Stimulated activated CD4-positive, alpha-beta T cell treated with anti-CD3 and anti-CD28 coated beads, TNF-alpha, amount 100 ng/mL, for 4 hours (primary cell): ENCODE measurements around the gene SLC12A5.
"Not testable (repeated sequence)": the region's sequence is repeated elsewhere in the genome, so short reads cannot be mapped to it uniquely, and the experiment has no call there.

Source experiments
- DNase-seq, 3 experiments: peaks; one replicate each; pipeline ENCODE4 v3.0.0-alpha.2; 2020; ENCODE audit warnings: low read depth in 3 of 3

The SLC12A5 gene

DNA sequence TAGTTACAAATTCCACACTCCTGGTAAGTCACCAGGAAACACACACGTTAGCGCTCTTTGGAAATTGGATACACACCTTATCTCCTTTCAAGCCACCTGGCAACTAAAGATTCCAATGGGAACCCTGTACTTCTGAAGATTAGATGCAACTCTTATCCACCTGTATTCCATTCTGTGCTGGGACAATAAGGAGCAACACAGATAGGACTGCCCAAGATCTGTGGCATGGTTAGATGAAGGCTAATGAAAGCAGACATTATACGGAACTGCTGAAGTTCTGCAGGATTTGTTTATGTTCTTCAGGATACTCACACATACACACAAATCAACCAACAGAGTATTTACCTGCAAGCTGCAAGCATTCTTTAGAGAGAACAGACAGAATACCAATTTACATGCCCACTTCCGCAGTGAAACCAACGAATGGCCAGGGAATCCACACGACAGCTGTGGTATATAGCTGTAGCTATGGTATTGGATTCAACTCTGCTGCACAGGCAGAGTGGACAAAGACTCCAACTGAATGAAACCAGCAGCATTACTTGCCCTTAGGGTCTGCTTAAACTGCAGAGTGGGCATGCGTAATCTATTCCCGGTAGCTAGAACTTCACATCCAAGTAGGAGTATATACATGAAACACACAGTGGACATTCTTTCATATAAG, 48.8 kb downstream of the SLC12A5 start:
- no peak for DNase-seq

DNA sequence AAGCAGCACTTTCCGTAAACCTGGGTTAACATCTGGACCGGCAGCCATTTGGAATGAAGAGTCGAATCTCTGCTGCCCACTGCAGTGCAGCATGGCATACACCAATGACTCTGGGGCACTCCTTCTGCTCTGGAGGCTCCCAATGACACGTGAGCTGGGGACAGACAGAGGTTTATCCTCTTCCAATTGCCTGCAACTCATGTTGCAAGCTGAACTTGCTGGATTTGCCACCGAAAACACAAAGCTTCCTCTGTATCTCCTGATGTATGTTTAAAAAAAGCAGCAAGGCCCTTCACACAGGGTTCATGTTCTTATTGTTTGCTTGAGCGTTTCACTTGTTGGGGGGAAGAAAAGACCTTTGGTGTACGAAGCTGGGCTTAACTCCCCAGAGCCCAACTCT, 49.9 kb downstream of the SLC12A5 start:
- no peak for DNase-seq

DNA sequence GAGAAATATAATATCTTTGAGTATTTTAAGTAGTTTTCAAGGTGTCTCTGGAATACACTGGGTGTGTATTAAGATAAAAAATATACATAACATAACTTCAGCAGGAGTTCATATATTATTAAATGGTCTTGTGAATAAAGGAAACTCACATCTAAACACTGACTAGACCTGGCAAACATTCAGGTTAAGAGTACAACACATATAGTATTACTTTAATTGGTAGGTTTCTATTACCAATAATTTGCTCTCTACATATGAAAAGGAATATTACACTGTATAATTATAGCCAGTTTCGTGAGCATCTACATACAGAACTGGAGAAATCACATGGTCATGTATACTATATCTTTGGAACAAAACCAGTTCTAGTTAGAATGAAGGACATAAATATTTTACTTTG, 52.1 kb downstream of the SLC12A5 start:
- no peak for DNase-seq

DNA sequence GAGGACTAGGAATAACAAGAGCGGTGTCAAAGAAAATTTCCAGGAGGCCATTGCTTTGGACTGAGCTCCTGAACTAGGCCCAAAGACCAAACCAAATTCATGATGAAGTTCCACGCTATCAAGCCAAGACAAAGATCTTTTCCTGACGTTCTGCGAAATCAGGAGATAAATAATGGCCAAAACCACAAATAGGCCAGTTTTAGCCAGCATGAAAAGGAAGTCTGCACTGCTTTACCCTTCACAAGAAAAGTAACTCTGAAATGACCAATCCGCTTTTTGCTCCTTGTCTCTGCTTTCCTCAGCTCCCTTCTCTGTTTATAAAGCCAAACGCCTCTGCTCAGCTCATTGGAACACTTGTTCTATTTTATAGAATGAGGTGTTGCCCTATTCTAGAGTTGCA, 54.1 kb downstream of the SLC12A5 start:
- no peak for DNase-seq

DNA sequence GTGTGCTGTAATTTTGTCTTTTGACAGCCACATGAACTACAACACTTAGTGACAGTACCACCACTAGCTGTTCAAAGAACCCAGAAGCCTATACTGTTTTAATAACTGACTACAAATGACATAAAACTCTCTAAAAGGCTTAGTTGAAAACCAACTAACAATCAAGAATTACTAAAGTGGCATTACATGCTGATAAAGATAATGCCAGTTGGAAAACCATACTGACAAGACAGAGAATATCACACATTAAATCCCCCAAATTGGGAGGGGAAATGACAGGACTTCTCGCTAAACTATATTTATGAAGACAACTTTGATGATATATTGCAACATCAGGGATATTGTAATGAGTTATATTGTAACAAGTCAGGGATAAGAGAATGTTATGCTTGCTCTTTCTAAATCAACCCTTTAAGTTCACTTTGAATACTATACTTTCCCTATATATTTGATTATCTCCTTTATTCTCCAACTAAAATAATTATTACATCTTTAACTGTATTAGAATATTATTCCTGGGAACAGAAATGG, 54.6 kb downstream of the SLC12A5 start:
- no peak for DNase-seq

DNA sequence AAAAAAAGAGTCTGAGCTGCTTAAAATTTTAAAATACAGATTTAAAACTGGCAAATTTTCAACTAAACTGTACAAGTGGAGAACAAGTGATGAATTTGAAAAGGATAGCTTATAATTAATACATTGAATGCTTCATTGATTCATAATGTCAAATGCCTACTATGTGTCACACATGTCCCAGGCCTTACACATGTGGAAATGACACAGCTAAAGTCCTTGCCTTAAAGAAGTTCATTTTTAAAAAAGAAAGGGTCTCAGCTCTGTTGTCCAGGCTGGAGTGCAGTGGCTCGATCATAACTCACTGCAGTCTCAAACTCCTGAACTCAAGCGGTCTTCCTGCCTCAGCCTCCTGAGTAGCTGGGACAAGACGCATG, 55.8 kb downstream of the SLC12A5 start:
- DNase-seq: no peak

DNA sequence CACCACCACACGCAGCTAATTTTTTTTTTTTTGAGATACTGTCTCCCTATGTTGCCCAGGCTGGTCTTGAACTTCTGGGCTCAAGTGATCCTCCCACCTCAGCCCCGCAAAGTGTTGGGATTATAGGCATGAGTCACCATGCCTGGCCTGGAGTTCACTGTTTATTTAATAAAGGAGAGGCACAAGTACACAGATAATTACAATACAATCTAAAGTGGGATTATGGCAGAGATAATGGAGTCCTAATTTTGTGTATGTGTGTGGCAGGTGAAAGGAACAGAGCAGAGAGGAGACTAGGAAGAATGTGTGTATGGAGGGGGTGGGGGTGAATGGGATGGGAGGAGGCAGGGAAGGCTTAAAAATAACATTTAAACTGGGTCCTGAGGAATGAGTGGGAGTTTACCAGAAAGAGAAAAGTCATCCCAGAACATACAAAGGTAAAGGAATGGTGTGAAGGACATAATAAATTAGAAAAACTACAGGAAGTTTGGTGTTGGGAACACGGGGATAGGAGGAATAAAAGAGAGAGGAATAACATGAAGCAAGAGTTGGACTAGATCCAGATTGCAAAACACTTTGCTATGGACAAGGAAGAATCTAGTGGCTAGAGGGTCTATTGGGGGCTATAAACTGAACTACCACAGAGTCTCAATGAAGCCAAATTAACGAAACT, 56.3 kb downstream of the SLC12A5 start:
- no peak for DNase-seq

DNA sequence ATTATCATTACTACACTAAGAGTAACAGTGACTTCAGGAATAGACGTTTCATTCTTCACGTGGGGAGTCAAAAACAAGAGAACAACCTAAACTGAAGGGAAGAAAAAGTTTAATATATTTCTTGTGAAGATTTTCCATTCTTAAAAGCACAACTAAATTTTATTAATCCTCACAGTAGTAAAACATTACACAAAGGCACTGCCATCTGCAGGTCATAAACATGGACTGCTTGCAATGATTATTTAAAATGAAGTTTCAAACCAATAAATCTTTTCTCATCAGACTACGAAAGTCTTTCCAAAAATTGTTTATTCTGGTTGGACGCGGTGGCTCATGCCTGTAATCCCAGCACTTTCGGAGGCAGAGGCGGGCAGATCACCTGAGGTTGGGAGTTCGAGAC, 58.1 kb downstream of the SLC12A5 start:
- no peak for DNase-seq

DNA sequence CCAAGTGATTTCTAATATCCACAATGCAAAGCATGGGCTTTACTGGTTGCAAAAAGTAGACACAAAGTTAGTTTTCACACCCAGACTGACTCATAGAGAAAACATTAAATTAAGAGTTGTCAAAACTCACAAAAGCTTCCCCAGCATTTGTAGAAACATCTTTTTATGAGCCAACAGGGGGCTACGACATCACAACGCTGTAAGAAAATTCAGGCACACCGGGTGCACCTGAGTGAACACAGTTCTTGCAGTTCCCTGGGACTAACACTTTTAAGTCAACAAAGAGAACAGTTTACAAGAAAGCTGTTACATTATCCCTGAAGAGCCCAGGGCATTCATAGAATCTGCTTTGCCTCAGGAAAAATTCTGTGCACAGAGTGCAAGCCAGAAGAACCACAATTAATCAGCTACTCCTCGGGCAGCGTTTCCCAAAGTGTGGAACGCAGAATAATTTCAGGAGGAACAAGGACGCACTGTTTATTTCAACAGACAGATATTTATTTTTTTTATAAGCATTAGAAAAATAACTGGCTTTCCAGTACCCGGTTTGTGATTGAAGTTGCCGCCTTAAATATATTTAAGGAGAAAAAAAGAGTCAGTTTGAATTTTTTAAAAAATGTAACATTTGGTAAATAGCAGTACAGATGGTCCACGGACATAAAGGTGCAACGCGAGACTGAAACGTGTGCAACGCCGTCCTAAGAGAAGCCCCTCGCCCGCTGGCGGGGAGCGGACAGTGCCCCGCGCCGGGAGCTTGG, 59.6 kb downstream of the SLC12A5 start:
- no peak for DNase-seq

DNA sequence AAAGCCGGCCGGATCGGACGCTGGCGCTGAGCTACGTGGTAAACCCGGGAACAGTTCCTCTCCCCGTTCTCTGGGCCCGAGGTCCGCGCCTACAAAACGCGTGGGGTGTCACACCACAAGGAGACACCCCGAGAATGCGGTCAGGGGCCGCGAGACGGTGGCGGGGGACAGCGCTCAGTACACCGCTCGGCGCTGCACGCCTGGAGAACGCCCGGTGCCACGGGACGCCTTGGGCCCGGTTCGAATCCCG, 60.1 kb downstream of the SLC12A5 start:
- no peak for DNase-seq

DNA sequence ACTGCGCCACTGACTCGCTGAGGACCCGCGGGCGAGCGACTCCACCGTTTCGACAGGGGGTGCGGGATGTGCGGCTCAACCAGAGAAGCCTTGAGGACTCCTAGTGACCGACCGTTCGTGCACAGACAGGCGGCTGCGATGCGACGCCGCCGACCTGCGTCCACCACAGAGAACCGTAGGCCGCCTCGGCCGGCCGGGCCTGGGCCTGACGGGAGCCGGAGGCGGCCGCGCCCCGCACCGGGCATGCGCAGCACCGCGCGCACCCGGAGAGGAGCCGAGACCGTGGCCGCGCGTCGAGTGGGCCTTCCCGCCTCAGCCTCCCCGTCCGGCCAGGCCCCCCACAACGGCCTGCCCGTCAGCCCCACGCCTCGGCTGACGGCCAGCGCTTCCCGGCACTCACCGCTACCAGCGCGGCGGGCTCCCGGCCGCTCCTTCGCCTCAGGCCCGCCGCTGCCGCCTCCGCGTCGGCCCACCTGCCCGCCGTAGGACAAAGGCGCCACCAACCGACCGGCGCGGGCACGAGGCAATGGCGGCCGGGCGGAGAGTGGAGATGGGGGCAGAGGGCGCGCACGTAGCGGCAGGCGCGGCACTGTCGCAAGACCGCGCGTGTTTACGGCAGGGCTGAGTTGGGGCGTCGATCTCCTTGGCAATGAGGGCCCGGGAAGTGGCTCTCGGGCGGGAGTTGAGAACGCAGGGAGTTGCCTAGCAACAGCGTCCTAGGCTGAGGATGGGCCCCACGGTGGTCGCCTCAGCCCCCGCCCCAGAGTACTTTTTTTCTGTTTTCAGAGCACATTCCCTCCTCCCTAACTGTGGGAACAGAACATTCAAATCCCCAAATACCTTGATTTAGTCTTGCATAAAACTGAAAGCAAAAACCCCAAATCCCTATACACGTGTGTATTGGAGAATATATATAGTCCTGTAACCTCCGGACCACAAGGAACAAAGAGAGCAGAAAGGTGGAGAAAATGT, 60.7 kb downstream of the SLC12A5 start, which contains the start of gene NCOA5:
Gene NCOA5, minus strand, starts transcription at position 546 of the 972 bp plus-strand sequence. CDS start 10,538 bp downstream, outside the sequence.
- peak; percentile 85 to 93 (median 88) for DNase-seq

DNA sequence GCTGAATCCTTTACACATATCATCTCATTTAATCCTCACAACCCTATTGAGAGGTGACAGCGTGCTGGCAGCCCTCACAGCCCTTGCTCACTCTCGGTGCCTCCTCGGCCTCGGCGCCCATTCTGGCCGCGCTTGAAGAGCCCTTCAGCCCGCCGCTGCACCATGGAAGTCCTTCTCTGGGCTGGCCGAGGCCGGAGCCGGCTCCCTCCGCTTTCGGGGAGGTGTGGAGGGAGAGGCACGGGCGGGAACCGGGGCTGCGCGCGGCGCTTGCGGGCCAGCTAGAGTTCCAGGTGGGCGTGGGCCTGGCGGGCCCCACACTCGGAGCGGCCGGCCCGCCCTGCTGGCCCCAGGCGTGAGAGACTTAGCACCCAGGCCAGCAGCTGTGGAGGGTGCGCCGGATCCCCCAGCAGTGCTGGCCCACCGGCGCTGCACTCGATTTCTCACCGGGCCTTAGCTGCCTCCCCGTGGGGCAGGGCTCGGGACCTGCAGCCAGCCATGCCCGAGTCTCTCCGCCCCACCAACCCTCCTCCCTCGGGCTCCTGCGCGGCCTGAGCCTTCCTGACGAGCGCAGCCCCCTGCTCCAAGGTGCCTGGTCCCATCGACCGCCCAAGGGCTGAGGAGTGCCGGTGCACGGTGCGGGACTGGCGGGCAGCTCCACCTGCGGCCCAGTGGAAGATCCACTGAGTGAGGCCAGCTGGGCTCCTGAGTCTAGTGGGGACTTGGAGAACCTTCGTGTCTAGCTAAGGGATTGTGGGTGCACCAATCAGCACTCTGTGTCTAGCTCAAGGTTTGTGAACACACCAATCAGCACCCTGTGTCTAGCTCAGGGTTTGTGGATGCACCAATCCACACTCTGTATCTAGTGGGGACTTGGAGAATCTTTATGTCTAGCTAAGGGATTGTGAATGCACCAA, 62.9 kb downstream of the SLC12A5 start:
- DNase-seq: not testable (repeated sequence)

DNA sequence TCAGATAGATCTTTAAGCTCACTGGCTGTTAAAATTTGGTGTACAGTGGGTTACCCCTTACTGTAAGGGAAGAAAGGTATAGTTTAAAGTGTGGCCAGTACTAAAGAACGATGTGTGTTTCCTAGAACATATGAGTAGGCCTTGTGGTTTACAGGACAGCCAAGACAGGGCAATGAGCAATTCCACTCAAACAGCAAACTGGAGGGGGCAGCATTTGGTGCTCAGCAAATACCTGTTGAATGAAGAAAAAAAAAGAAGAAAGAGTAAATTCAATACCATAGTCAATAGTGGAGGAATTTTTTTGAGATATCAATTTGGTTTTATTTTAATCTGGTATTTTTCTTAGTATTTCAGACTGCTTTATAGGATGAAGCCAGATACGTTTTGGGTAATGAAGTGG, 64.5 kb downstream of the SLC12A5 start:
- no peak for DNase-seq

DNA sequence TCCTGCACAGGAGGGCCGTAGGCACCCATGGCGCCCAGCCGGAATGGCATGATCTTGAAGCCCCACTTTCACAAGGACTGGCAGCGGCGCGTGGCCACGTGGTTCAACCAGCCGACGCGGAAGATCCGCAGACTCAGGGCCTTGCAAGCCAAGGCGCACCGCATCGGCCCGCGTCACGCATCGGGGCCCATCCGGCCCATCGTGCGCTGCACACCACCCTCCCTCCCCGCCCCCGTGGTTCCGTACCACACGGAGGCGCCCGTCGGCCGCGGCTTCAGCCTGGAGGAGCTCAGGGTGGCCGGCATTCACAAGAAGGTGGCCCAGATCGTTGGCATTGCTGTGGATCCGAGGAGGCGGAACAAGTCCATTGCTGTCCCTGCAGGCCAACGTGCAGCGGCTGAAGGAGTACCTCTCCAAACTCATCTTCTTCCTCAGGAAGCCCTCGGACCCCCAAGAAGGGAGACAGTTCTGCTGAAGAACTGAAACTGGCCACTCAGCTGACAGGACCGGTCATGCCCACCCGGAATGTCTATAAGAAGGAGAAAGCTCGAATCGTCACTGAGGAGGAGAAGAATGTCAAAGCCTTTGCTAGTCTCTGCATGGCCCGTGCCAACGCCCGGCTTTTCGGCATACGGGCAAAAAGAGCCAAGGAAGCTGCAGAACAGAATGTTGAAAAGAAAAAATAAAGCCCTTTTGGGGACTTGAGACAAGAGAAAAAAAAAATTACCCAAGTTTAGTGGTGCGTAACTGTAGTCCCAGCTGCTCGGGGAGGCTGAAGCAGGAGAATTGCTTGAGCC, 70.7 kb downstream of the SLC12A5 start:
- DNase-seq: no peak

DNA sequence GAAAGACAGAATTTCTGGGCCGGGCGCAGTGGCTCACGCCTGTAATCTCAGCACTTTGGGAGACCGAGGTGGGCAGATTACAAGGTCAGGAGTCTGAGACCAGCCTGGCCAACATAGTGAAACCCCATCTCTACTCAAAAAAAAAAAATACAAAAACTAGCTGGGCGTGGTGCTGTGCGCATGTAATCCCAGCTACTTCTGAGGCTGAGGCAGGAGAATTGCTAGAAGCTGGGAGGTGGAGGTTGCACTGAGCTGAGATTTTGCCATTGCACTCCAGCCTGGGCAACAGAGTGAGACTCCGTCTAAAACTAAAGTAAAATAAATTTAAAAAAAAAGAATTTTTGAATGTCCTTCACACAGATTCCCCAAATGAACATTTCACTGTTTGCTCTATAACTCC, 71.4 kb downstream of the SLC12A5 start:
- DNase-seq: not testable (repeated sequence)

DNA sequence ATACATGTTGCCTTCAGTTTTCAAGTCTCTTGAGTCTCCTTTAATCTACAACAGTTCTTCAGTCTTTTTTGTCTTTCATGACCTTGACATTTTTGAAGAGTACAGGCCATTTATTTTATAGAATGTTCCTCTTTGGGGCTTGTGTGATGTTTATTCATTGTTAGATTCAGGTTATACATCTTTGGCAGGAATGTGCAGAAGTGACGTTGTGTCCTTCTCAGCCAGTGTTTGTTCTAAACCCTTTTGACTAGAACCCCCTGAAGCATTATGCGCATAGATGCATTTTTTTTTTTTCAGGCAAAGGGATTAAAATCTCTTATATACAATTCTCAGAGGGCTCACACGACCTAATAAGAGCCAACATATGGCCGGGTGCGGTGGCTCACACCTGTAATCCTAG, 72.0 kb downstream of the SLC12A5 start:
- no peak for DNase-seq

DNA sequence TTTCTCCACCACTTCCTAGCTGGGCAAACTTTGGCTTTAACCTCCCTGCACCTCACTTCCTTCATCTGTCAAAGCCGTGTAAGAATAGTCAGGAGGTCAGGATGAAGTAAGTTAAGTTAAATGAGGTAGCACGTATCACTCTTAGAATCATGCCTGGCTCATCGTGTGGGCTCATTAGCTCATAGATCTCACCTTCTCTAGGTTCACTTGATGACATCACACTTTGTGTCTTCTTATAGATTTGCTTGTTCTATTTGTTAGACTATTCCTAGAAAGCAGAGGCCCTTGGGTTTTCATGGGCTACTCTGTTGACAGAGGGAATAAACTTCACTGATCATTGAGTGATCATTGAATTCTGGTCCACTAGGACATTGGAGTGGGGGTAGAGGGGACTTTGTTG, 72.9 kb downstream of the SLC12A5 start:
- DNase-seq: no peak

DNA sequence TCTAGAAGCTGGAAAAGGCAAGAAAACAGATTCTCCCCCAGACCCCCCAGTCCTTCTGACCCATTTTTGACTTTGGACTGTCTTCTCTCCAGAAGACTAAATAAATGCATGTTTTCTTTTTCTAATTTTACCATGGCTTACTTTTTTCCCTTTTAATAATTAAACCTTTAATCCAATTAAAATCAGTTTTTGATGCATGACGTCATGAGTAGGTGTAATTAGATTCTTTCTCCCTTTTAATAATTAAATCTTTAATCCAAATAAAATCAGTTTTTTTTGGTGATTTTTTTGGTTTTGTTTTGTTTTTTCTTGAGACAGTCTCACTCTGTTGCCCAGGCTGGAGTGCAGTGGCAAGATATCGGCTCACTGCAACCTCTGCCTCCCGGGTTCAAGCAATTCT, 73.9 kb downstream of the SLC12A5 start:
- DNase-seq: no peak

DNA sequence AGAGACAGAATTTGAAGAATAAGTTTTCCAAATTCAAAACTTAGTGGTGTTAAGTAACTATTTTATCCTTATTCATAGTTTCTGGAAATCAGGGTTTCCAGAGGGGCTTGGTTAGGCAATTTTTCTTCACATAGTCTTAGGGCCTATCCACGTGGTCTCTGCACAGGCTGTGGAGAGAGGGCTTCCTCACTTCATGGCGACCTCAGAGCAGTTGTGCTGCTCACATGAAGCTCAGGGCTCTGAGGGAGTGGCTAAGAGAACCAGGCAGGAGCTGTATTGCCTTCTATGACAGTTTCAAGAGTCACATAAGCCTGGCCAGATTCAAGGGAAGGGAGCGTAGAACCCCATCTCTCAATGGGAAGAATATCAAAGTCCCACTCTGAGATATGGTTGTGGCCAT, 75.2 kb downstream of the SLC12A5 start:
- DNase-seq: no peak

DNA sequence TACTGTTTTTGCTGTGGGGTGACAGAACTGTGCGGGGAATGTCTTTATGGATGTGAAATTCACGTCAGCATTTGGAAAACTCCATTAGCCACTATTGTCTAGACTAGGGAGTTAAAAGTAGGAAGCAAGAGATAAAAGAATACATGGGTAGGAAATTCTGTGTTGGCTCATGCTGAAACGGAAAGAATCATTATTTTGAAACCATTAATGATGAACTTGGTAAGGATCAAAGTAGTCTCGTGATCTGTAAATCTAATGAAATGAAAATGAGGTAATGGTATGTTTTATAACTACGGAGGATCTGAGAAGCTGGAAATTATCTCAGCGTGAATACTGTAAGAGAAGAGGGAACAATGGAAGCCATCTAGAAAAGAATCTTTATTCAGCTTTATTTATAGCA, 78.0 kb downstream of the SLC12A5 start:
- DNase-seq: no peak
